Neural crest cell (in vitro differentiated cells): Measurements from ENCODE around the gene ZCCHC3. TPM values are rescaled to one million over a fixed set of nuclear protein-coding genes. Genes with fewer than 3 reads are reported as not detected.
"Not testable (repeated sequence)": the region's sequence is repeated elsewhere in the genome, so short reads cannot be mapped to it uniquely, and the experiment has no call there.

ENCODE experiments used
- DNase-seq: peaks from one replicate; pipeline ENCODE4 v3.0.0; 2021; ENCODE audit warnings: low read depth, mixed read lengths, low spot score
- H3K27ac Mint-ChIP-seq: one replicate; pipeline ENCODE4 v1.8.0; 2021; ENCODE audit warnings: mild to moderate bottlenecking, mixed read lengths; ENCODE audit not compliant: unreplicated experiment
- H3K27me3 Mint-ChIP-seq: 2 replicates; pipeline ENCODE4 v1.8.0; 2021; ENCODE audit warnings: low read depth, mild to moderate bottlenecking, mixed read lengths
- H3K36me3 Mint-ChIP-seq: 2 replicates; pipeline ENCODE4 v1.8.0; 2021; ENCODE audit warnings: low read depth, mild to moderate bottlenecking, mixed read lengths
- H3K4me1 Mint-ChIP-seq: 2 replicates; pipeline ENCODE4 v1.8.0; 2021; ENCODE audit warnings: mixed read lengths
- H3K4me3 Mint-ChIP-seq: one replicate; pipeline ENCODE4 v1.8.0; 2021; ENCODE audit warnings: mild to moderate bottlenecking, mixed read lengths
- H3K9me3 Mint-ChIP-seq: 2 replicates; pipeline ENCODE4 v1.8.0; 2021; ENCODE audit warnings: mixed read lengths
- long read RNA-seq: library from polyadenylated mRNA; unstranded; transcript quantifications from one replicate; pipeline ENCODE4 v2.0.0, GENCODE V29; 2020
- total RNA-seq: library from RNA; stranded (reverse); gene quantifications from 2 replicates; pipeline ENCODE4 v1.2.1, GENCODE V29; 2021
- TF ChIP-seq, protein P1 (sequence below): fragments of 200-600 bp; sonication (generic); conservative IDR thresholded peaks from 2 replicates; pipeline ENCODE4 v1.5.0; 2021; ENCODE audit warnings: antibody characterized with exemption, mild to moderate bottlenecking

ZCCHC3 gene, protein sequence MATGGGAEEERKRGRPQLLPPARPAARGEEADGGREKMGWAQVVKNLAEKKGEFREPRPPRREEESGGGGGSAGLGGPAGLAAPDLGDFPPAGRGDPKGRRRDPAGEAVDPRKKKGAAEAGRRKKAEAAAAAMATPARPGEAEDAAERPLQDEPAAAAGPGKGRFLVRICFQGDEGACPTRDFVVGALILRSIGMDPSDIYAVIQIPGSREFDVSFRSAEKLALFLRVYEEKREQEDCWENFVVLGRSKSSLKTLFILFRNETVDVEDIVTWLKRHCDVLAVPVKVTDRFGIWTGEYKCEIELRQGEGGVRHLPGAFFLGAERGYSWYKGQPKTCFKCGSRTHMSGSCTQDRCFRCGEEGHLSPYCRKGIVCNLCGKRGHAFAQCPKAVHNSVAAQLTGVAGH
- 58.9 and 59.2 TPM in 2 replicates for total RNA-seq
- long read RNA-seq, transcript ZCCHC3-201 (1 exons, 3,354 nt) = major isoform, 6 of 6 reads
- long read RNA-seq, partial matches to known transcripts = 0 of 6 reads
- long read RNA-seq, other reads (novel, unspliced or antisense) = 0 of 6 reads

DNA sequence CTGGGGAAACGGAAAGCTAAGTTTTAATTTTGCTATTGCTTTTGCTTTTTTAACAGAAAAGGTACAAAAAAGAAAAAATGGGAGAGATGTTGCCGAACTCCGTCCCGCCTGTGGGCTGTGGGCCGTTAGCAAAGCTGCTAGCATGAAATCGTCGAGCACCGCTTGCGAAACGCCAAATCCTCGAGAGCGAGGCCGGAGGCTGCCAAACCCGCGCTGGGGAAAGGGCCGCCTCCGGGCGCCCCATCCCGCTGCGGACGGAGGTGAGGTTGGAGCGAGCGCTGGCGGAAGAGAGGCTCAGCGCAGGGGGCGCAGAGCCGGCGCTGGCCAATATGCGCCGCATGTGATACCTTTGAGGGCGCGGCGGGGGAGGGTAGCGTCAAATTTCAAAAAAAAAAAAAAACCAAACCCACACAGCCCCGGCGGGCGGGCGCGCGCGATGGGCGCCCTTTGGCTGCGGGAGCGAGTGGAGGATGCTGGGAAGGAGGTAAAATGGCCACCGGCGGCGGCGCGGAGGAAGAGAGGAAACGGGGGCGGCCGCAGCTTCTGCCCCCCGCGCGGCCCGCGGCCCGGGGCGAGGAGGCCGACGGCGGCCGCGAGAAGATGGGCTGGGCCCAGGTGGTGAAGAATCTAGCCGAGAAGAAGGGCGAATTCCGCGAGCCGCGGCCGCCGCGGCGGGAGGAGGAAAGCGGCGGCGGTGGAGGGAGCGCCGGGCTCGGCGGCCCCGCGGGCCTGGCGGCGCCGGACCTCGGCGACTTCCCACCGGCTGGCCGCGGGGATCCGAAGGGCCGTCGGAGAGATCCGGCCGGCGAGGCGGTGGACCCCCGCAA is at the start of gene ZCCHC3:
ZCCHC3 (plus strand) TSS at position 473 of the 827 bp plus-strand sequence; CDS start at position 490, 17 bp downstream.
- Mint-ChIP-seq H3K9me3 (no peaks in the 10 kb centered on the region), H3K27me3 (no peaks in the 10 kb centered on the region), H3K36me3 (peaks cover 10% of the 10 kb centered on the region), H3K27ac (peak within 1 kb of the TSS; percentile 98), H3K4me1 (peaks cover 53% of the 10 kb centered on the region), H3K4me3 (peak within 1 kb of the TSS; percentile 100)
- peak; percentile 71 for DNase-seq
- TF ChIP-seq, protein P1, sequence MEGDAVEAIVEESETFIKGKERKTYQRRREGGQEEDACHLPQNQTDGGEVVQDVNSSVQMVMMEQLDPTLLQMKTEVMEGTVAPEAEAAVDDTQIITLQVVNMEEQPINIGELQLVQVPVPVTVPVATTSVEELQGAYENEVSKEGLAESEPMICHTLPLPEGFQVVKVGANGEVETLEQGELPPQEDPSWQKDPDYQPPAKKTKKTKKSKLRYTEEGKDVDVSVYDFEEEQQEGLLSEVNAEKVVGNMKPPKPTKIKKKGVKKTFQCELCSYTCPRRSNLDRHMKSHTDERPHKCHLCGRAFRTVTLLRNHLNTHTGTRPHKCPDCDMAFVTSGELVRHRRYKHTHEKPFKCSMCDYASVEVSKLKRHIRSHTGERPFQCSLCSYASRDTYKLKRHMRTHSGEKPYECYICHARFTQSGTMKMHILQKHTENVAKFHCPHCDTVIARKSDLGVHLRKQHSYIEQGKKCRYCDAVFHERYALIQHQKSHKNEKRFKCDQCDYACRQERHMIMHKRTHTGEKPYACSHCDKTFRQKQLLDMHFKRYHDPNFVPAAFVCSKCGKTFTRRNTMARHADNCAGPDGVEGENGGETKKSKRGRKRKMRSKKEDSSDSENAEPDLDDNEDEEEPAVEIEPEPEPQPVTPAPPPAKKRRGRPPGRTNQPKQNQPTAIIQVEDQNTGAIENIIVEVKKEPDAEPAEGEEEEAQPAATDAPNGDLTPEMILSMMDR = peak; percentile 19

DNA sequence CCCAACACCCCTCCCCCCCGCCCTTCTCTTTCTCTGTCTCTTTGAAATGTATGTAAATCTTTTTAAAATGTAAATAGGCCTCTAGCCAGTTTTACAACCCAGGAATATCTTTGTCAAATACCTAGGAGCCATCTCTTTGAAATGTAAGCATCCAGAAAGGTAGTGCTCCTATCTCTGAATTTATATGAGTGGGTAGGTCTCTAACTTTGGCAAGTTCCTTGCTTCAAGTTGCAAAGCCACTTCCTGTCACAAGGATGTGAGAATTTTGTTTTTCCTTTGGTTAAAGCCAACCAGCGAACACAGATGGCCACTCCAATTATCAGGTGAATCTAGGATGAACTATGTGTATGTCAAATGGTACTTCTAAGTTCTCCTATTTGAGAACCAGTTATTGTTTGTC is 46.0 kb upstream of the ZCCHC3 start:
- H3K4me1 Mint-ChIP-seq = no peaks in the 10 kb centered on the region
- H3K36me3 Mint-ChIP-seq = no peaks in the 10 kb centered on the region
- peaks cover 2% of the 10 kb centered on the region for H3K9me3 Mint-ChIP-seq

DNA sequence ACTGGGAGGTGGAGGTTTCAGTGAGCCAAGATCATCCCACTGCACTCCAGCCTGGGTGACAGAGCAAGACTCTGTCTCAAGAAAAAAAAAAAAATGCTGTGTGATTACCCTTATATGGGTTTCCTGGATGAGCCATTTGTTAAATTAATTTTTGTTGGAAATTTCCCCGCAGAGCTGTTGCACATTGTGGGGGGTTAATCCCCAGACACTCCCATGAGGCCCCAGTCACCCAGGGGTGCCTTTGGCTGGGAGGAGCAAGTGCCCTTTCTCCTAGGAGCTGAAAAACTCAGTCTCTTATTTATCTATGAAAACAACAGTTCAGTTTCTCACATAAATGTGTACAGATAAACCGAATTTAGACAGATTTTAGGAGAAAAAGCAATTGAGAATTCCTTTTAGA is 44.6 kb upstream of the ZCCHC3 start:
- H3K27me3 Mint-ChIP-seq = peaks cover 58% of the 10 kb centered on the region
- no peak overlapping the region for H3K27ac Mint-ChIP-seq

More for the DNA sequence above, 46.0 kb upstream of the ZCCHC3 start:
- DNase-seq = no peak
- no peak overlapping the region for H3K27ac Mint-ChIP-seq
- no peak overlapping the region for H3K4me3 Mint-ChIP-seq
- H3K27me3 Mint-ChIP-seq = peaks cover 48% of the 10 kb centered on the region
- TF ChIP-seq, protein P1 = no peak

DNA sequence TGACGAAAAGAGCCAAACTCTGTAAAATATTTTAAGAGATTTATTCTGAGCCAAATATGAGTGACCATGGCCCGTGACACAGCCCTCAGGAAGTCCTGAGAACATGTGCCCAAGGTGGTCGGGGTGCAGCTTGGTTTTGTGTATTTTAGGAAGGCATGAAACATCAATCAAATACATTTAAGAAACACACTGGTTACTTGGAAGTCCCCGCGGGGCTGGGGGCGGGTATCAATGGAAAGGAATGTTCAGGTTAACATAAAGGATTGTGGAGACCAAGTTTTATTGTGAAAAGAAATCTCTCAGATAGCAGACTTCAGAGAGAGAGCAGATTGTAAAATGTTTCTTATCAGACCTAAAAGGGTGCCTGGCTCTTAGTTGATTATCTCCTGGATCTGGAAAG is 43.9 kb upstream of the ZCCHC3 start:
- not testable (repeated sequence) for H3K9me3 Mint-ChIP-seq, H3K4me3 Mint-ChIP-seq, DNase-seq, H3K4me1 Mint-ChIP-seq, H3K36me3 Mint-ChIP-seq, H3K27ac Mint-ChIP-seq
- H3K27me3 Mint-ChIP-seq = peaks cover 65% of the 10 kb centered on the region

More for the DNA sequence above, 44.6 kb upstream of the ZCCHC3 start:
- TF ChIP-seq, protein P1 = no peak
- DNase-seq = no peak
- Mint-ChIP-seq H3K4me3 (no peak overlapping the region), H3K36me3 (no peaks in the 10 kb centered on the region), H3K9me3 (peaks cover 2% of the 10 kb centered on the region), H3K4me1 (no peaks in the 10 kb centered on the region)

DNA sequence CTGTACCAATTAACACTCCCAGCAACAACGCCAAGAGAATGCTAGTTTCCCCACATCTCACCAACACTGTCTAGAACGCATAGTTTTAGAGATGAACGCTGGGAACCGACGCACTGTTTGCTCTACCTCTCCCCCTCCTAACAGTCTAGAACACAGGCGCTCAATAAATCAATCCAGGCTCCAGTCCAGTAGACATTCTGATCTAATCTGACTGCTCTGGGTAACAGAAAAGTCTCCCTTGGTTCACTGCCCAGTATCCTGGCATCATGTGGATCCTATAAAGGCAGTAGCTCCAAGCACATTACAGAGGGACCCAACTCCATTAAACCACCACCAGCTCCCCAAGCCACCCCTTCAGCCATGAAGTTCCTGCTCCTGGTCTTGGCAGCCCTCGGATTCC is 40.0 kb upstream of the ZCCHC3 start, which contains the start of gene DEFB132:
DEFB132 (plus strand) TSS at position 306 of the 400 bp plus-strand sequence; CDS start at position 361, 55 bp downstream.
- Mint-ChIP-seq H3K27ac (no peak within 1 kb of the TSS), H3K9me3 (peaks cover 2% of the 10 kb centered on the region), H3K4me1 (no peaks in the 10 kb centered on the region), H3K36me3 (no peaks in the 10 kb centered on the region), H3K4me3 (no peak within 1 kb of the TSS), H3K27me3 (peaks cover 65% of the 10 kb centered on the region)
- TF ChIP-seq, protein P1 = no peak
- no peak for DNase-seq
